ENCODE data around the gene ZNF514.
A peak's percentile ranks its signal among the peaks of the same experiment; 100 is the strongest.
"Not testable (repeated sequence)": the region's sequence is repeated elsewhere in the genome, so short reads cannot be mapped to it uniquely, and the experiment has no call there.

ZNF514 gene

DNA sequence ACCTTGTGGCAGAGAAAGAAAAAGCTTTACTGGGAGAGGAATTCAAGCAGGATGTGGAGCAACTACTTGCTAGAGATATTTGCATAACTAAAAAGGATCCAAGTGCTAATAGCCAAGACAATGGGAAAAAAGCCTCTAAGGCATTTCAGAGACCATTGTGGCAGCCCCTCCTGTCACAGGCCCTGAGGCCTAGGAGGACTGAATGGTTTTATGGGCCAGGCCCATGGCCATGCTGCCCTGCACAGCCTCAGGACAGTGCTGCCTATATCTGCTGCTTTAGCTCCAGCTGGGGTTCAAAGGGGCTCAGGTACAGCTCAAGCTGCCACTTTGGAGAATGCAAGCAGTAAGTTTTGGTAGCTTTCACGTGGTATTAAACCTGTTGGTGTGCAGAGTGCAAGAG, 20.9 kb downstream of the ZNF514 start:
- DNase-seq (ENCODE audit: low spot score) (no peak), FAIRE-seq (no peak)

GRCh38 chr2:95122197-95122551, 37.5 kb downstream of the ZNF514 start:
- DNase-seq (ENCODE audit: low spot score) (peak; percentile 25), FAIRE-seq (no peak)

DNA sequence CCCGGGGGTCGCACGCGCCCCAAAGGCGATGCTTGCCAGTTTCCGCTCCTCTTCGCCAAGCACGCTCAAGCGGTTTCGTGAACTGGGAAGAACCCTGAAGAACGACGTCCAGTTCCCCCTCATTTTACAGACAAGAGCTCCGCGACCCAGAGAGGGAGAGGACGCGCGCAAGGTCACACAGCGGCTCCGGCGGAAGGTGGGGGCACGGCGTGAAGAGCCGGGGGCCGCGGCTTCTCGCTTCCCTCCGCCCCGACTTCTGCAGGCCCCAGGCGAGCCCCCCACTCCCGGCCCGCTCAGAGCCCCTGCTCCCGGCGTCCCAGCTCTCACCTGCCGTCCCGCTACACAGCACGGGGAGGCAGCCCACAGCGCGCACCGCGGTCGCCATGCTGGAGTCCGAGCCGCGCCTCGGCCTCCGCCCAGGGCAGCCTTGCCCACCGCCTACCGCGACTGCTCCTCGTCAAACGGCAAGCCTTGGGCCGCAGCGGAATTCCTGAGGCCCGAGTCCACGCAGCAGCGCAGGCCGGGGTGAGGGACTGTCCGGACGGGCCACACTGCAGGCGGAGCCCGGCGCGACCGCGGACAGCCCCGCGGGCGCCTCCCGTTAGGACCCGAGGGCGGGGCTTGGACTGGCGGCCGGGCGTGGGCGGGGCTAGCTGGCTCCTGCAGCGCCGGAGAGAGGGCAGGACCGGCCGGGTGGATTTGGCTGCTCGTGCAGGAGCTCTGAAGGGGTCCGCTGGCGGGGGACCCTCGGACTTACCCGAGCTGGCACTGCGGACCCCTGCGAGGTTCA, 38.0 kb downstream of the ZNF514 start, which contains the start of gene MRPS5:
Gene MRPS5 (minus strand): TSS at position 402 of the 790 bp plus-strand sequence. CDS start 17 bp downstream, at position 385.
- FAIRE-seq (peak; percentile 87), DNase-seq (ENCODE audit: low spot score) (peak; percentile 99)

- FAIRE-seq: no peak
Observed at GRCh38 chr2:95121093-95121406, 38.6 kb downstream of the ZNF514 start.

GRCh38 chr2:95115418-95115817, 44.2 kb downstream of the ZNF514 start:
- FAIRE-seq (peak; percentile 42), DNase-seq (ENCODE audit: low spot score) (peak; percentile 79)

More at GRCh38 chr2:95121093-95121406, 38.6 kb downstream of the ZNF514 start:
- DNase-seq (ENCODE audit: low spot score): no peak

GRCh38 chr2:95113464-95113863, 46.2 kb downstream of the ZNF514 start:
- no peak for DNase-seq (ENCODE audit: low spot score)
- no peak for FAIRE-seq

- FAIRE-seq: no peak
- no peak for DNase-seq (ENCODE audit: low spot score)
Observed at GRCh38 chr2:95110395-95110794, 49.3 kb downstream of the ZNF514 start.

DNA sequence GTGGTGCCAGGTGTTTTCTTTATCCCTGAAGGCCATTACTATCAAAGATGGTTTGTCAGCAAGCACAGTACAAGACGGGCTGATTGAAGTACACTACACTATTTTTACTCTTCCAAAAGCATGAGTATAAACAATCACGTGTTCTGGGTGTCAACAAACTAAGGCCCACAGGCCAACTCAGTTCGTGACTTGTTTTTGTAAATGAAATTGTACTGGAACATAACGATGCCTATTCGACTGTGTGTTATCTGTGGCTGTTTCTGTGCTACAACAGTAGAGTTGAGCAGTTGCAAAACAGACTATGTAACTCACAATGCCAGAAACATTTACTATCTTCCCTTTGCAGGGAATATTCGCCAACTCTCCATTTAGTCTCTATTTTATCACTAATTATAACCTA, 50.4 kb downstream of the ZNF514 start:
- DNase-seq (ENCODE audit: low spot score): no peak
- FAIRE-seq: no peak

DNA sequence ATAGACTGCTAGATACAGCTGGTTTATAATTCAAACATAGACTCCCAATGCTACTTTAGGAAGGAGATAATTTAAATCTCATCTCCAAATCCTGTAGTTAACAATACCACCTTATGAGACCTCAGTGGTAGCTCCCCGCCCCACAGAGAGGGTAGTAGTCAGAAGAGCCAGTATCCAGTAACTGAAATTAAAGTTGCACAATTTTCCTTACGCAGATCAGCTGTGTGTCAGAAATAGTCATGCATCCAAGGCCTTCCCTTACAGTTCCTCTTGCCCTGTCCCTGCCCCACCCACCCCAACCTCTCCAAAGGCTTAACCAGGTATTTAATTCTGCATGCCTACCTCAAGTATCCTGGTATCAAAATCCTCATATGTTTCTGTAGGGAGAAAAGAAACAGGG, 53.6 kb downstream of the ZNF514 start:
- FAIRE-seq (no peak), DNase-seq (ENCODE audit: low spot score) (no peak)

- DNase-seq (ENCODE audit: low spot score): no peak
- FAIRE-seq: no peak
Observed at GRCh38 chr2:95104606-95105005, 55.0 kb downstream of the ZNF514 start.

DNA sequence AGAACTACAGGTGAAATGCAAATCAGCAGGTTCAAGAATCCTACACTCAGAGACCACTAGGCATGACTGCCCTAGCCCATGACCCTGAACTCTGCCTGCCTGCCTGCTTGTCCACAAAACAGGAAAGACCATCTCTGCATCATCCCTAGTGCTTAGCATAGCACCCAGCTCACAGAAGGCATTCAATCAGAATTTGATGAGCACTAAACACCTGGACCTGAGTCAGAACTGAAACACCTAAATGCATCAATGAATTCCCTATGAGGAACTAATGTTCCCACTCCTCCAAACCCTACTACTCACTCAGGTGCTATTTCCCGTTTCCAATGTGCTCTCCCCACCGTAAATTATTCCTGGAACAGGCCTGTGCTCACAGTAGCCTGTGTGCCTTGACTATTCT, 59.7 kb downstream of the ZNF514 start:
- DNase-seq (ENCODE audit: low spot score): no peak
- no peak for FAIRE-seq

- DNase-seq (ENCODE audit: low spot score); FAIRE-seq: not testable (repeated sequence)
Observed at GRCh38 chr2:95098273-95098672, 61.4 kb downstream of the ZNF514 start.
